DMS 273 treated with DMSO at 0.1 percent for 48 hours (cell line): ENCODE data around the gene ARHGEF35.
"Not testable (repeated sequence)": the region's sequence is repeated elsewhere in the genome, so short reads cannot be mapped to it uniquely, and the experiment has no call there.

Source experiments
- DNase-seq: peaks from one replicate; lab custom pipeline; 2025; lab: John Stamatoyannopoulos, UW

The ARHGEF35 gene

DNA sequence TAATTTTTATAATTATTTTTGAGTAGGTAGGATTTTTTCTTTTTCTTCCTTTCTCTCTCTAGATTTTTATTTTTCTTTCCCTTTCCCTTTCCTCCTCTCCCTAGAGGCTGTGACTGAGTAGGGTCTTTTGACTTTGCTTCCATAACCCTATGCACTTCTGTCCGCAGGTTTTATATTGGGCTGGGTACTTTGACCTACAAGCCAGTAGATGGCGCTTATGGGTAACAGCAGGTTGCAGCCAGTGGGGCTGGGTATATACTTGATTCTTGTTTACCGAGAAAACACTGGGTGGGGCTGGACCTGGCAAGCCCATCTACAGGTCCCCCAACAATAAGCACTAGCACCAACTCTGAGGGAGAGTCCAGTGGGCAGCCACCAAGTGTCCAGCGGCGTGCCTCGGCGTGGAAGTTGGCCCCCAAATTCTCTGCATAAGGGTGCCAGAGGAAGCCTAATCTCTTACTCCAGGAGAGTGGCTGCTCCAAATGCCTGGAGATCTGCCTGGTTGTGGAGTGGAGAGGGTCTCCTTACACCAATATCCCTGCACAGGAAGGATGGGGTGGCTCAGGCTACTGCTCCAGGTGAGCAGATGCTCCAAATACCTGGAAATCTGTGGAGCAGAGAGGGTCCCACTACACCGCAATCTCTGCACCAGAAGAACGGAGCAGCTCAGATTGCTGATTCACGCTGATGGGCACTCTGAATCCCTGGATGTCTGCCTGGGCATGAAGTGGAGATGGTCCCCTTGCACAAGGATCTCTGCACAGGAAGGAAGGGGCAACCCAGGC lies 17.1 kb downstream of the ARHGEF35 start:
- not testable (repeated sequence) for DNase-seq

GRCh38 chr7:144174613-144175012 lies 21.0 kb downstream of the ARHGEF35 start:
- DNase-seq = no peak

DNA sequence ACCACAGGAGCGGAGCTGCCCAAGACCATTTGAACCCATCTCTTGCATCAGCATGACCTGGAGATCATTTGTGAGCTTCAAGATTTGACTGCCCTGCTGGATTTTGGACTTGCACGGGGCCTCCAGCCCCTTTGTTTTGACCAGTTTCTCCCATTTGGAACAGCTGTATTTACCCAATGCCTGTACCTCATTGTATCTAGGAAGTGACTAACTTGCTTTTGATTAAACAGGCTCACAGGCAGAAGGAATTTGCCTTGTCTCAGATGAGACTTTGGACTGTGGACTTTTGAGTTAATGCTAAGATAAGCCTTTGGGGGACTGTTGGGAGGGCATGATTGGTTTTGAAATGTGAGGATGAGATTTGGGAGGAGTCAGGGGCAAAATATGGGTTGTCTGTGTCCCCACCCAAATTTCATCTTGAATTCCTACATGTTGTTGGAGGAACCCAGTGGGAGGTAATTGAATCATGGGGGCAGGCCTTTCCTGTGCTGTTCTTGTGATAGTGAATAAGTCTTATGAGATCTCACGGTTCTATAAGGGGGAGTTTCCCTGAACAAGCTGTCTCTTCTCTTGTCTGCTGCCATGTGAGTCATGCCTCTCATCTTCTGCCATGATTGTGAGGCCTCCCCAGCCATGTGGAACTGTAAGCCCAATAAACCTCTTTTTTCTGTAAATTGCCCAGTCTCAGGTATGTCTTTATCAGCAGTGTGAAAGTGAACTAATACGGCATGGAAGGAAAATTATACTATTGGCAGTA lies 23.9 kb downstream of the ARHGEF35 start:
- not testable (repeated sequence) for DNase-seq

DNA sequence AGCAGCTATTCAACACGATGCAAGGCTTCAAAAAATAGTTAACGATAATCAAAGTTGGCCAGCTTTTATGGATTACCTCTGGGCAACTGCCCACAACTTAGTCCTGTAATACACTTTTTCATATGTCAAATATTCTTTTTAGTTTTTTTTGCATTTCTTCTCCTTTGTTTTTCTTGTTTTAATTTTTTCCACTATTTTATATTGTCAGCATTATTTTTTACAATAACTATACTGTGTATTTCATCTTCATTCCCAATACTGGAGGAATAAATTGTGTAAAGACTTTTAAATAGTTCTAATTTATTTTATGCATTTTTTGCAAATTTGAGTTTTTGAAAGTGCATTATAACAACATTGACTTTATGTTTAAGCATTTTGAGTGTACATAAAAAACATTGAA lies 30.8 kb downstream of the ARHGEF35 start:
- no peak for DNase-seq

- no peak for DNase-seq
These were observed 36.8 kb downstream of the ARHGEF35 start for GRCh38 chr7:144158861-144159260.

GRCh38 chr7:144148224-144148827 lies 47.3 kb downstream of the ARHGEF35 start:
- DNase-seq = no peak

GRCh38 chr7:144144426-144144825 lies 51.2 kb downstream of the ARHGEF35 start:
- no peak for DNase-seq

GRCh38 chr7:144142187-144142586 lies 53.4 kb downstream of the ARHGEF35 start:
- DNase-seq = no peak

DNA sequence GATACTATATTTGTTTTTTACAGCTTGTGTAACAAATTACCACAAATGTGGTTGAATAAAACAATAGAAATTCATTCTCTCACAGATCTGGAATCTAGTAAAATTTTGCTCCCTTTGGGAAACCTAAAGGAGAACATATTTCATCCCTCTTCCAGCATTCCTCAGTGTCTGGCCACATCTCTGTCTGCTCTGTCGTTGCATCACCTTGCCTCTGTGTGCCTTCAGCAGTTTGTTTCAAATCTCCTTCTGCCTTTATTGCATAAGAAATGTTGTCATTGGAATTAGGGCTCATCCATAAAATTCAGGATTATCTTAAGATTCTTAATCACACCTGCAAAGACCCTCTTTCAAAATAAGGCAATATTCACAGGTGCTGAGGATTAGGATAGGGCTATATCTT lies 58.1 kb downstream of the ARHGEF35 start:
- no peak for DNase-seq
